Choroid plexus epithelial cell (primary cell): ENCODE data around the gene LNX1.

Experiments used
- DNase-seq: peaks from one replicate; pipeline ENCODE4 v3.0.0-alpha.2; 2010; ENCODE audit warnings: low read depth
- H3K4me3 ChIP-seq: 2 replicates; pipeline ENCODE4 v1.5.1; 2011; ENCODE audit warnings: low read depth, mild to moderate bottlenecking, control low read depth, low read length, moderate library complexity
- CTCF ChIP-seq: conservative IDR thresholded peaks from 2 replicates; pipeline ENCODE4 v1.5.1; 2011; ENCODE audit warnings: low read depth, mild to moderate bottlenecking, control low read depth, inconsistent platforms, low read length, moderate library complexity

LNX1 gene

GRCh38 chr4:53602390-53602789 is 11.1 kb upstream of the LNX1 start:
- no peak overlapping the region for H3K4me3 ChIP-seq
- no peak for TF ChIP-seq CTCF
- DNase-seq: no peak

- H3K4me3 ChIP-seq: no peak overlapping the region
- peak; percentile 38 for DNase-seq
- peak; percentile 56 for TF ChIP-seq CTCF
These were observed 10.0 kb upstream of the LNX1 start for GRCh38 chr4:53601251-53601764.

GRCh38 chr4:53599632-53600031 is 8.3 kb upstream of the LNX1 start:
- no peak for DNase-seq
- no peak for TF ChIP-seq CTCF
- H3K4me3 ChIP-seq: no peak overlapping the region

GRCh38 chr4:53598901-53599300 is 7.6 kb upstream of the LNX1 start:
- H3K4me3 ChIP-seq: no peak overlapping the region

GRCh38 chr4:53598483-53598882 is 7.2 kb upstream of the LNX1 start:
- DNase-seq: no peak
- no peak for TF ChIP-seq CTCF
- no peak overlapping the region for H3K4me3 ChIP-seq

More at GRCh38 chr4:53598901-53599300, 7.6 kb upstream of the LNX1 start:
- no peak for DNase-seq
- TF ChIP-seq CTCF: no peak

- no peak for DNase-seq
- TF ChIP-seq CTCF: no peak
- H3K4me3 ChIP-seq: no peak overlapping the region
These were observed 5.6 kb upstream of the LNX1 start for GRCh38 chr4:53596901-53597300.

- DNase-seq: no peak
- H3K4me3 ChIP-seq: no peak overlapping the region
- no peak for TF ChIP-seq CTCF
These were observed 4.5 kb upstream of the LNX1 start for GRCh38 chr4:53595834-53596233.
